IMR-90 (cell line): Measurements from ENCODE around the gene DOCK9.

Source experiments
- CTCF ChIP-seq: conservative IDR thresholded peaks from 2 replicates; pipeline ENCODE4 v1.5.1; 2012; ENCODE audit warnings: mild to moderate bottlenecking, low read depth, low read length, improper control_type of control experiment
- POLR2A ChIP-seq: IDR thresholded peaks from 2 replicates; pipeline ENCODE4 v1.6.1; 2012; ENCODE audit warnings: mild to moderate bottlenecking, low read depth, low read length

- TF ChIP-seq POLR2A: no peak
- no peak for TF ChIP-seq CTCF
Measured at GRCh38 chr13:98919566-98919965, 58.3 kb downstream of the DOCK9 start.
